HG03457 (cell line): ENCODE data around the gene TBR1.
A peak's percentile ranks its signal among the peaks of the same experiment; 100 is the strongest.

Experiments
- ATAC-seq: cut with Tn5 transposase; IDR thresholded peaks from one replicate; pipeline ENCODE4 v1.9.1; 2021; ENCODE audit warnings: moderate number of reproducible peaks; ENCODE audit not compliant: unreplicated experiment

Gene TBR1

GRCh38 chr2:161415987-161416707 lies at the start of gene TBR1:
TBR1 (plus strand) TSS chr2:161416297; CDS start chr2:161416411, 114 bp downstream.
- ATAC-seq = no peak

GRCh38 chr2:161367675-161368074 lies 48.4 kb upstream of the TBR1 start:
- no peak for ATAC-seq

DNA sequence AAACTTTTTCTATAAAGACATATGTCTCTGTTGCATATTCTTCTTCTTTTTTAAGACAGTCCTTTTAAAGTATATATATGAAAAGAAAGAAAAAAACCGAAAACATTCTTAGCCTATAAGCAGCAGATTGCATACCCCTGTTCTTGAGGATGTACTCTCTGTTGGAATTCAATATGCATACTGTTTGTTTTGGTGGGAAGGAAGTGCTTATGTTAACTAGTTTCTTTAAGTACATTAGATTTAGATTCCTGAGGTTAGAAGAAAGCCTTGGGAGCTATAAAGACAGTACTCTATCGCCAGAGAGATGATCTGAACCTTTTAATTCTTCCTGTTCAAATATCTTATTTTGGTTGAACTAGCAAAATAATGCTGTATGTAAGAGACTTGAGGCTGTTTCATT lies 46.8 kb upstream of the TBR1 start:
- ATAC-seq = no peak

DNA sequence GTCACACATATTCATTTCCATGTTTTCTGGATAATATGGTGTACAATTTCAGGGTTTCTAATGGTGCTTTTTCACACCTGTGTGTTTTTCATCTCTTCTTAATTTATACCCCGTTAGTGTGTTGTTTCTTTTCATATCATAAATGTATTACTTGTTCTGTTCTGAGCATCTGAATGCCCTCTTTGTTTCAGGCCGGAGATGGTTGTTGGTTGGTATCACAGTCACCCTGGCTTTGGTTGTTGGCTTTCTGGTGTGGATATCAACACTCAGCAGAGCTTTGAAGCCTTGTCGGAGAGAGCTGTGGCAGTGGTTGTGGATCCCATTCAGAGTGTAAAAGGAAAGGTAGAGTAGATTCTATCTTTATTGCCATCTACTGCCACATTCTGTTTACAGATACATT lies 45.1 kb upstream of the TBR1 start:
- no peak for ATAC-seq

DNA sequence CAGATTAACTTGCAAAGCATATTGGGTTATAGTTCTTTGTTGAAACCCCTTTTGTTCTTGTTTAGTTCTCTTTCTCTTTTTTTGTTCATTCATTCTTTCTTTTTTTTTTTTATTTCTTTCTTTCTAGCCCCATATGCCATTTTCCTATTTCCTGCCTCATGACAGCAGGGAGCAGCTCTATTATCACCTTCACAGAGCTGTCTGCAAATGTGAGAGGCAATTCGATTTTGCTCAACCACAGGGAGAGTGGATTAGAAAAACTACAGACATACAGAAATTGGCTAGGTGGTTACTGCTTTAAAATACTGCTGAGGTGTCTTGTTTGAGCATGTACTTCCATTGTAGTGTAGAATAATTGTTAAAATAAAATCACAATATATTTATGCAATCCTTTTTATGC lies 44.2 kb upstream of the TBR1 start:
- ATAC-seq = no peak

GRCh38 chr2:161373942-161374341 lies 42.2 kb upstream of the TBR1 start:
- ATAC-seq = no peak

DNA sequence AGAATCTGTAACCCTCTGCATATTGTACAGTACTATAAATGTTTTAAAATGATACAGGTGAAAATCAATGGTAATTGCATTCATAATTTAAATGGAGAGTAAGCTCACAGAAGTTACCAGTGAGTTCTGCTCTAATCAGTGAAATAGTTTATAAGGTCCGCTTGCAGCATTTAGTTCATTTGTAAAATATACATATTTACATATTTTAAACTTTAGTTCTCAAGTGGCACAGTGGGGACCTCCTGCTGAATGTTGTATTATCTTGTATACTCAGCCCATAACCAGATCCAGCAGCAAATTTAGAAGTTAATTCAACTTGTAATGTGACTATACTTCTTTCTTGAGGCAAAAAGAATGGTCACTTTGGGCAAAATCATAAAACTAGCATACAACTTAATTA lies 41.7 kb upstream of the TBR1 start:
- ATAC-seq = no peak

GRCh38 chr2:161379740-161380139 lies 36.4 kb upstream of the TBR1 start:
- no peak for ATAC-seq

DNA sequence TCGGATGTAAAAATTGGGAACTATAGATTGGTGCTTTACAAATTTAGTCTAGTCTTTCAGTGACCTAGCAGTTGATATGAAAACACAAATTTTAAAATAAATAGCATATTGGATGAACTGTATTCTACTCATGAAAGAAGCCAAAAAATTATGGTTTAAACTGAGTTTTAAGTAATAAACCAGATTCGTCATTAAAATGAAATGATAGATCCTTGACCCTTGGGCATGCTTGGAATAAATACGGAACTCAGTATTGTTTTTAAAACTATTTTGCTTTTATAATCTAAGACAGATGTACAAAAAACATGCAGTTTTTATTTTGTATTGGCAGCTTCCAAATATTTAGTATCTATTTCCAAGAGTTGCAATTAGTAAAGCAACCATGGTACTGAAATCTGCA lies 34.6 kb upstream of the TBR1 start:
- no peak for ATAC-seq

DNA sequence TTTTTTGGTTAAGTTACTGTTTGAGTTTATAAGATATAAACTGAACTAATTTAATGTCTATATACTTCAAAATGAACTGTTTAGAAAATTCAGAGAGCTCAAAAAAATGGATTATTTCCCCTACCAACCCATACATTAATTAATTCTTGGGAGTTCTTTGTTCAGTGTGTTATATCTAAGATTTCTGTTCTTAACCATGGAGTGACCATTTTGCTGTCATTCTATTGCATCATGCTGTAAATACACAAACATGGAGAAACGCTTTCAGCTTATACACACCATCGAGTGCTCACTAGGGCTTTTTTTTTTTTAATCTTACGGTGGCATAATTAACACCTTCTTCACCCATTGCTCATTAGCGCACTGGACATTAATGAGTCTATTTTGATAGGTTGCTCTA lies 33.4 kb upstream of the TBR1 start:
- no peak for ATAC-seq

DNA sequence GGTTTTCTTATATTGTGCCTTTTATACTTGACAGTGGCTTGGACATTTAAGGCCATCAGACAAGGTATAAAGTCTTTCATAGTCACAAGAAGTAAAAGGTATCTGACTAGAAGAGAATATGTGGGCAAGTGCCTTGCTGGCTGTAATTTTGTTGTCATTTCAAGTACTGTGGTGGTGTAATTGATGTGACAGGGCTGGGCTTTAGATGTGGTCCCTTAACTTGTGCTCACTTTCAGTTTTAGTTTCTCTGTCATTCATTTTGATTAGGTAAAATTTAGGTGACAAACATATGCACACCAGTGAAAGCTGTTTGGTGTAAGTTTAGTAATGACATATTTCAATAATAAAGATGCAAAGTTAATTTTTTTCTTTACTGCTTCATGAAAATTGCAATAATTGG lies 31.2 kb upstream of the TBR1 start:
- ATAC-seq = peak; percentile 76

GRCh38 chr2:161386228-161386824 lies 29.8 kb upstream of the TBR1 start:
- peak; percentile 56 for ATAC-seq

- ATAC-seq = no peak
These were observed 27.8 kb upstream of the TBR1 start for GRCh38 chr2:161388146-161388779.

GRCh38 chr2:161391737-161392506 lies 24.2 kb upstream of the TBR1 start:
- no peak for ATAC-seq

GRCh38 chr2:161400076-161400475 lies 16.0 kb upstream of the TBR1 start:
- no peak for ATAC-seq

DNA sequence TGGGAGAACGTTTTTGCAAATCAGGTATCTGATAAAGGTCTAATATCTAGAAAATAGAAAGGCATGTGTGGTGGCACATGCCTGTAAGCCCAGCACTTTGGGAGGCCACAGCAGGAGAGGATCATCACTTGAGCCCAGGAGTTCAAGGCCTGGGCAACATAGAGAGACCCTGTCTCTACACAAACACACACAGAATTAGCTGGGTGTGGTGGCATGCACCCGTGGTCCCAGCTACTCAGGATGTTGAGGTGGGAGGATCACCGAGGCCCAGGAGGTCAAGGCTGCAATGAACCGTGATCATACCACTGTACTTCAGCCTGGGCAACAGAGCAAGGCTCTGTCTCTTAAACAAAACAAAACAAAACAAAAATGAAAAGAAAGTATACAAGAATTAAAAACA lies 13.8 kb upstream of the TBR1 start:
- no peak for ATAC-seq

GRCh38 chr2:161406316-161406715 lies 9.8 kb upstream of the TBR1 start:
- ATAC-seq = no peak

DNA sequence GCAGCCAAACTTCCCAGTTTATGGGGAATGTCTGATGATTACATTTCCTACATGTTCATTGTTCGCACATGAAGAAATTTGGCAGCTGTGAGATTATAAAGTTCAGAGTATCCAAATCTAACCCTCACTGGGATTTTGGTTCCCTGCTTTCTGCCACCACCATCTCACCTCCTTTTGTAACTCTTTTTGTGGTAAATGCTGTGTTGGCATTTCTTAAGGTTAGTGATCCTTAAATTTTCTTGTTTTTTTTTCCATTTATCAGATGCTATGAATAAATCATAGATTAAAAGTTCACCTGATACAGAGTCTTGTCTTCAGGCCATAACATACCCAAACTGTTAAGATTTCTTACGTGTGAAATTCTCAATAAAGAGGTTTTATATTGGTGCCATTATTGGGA lies 8.5 kb upstream of the TBR1 start:
- no peak for ATAC-seq

GRCh38 chr2:161409308-161409907 lies 6.7 kb upstream of the TBR1 start:
- ATAC-seq = no peak

DNA sequence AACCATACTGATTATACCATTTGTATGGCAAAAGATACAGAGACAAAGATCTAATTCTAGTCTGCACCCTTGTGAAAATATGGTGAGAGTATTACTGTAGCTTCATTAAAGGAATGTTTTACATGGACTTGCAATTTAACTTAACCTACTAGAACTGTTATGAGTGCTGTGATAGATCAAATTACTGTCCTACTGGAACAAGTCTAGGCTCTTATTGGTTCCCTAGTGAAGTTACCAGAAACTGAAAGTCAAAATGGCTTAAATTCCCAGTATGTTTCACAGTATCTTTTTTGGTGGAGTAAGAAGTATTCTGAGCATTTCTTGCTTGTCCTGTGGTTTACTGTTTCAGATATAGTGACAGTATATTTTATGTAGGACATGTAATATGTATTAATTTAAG lies 3.8 kb upstream of the TBR1 start:
- no peak for ATAC-seq
